DOHH2 (cell line): Measurements from ENCODE around the gene ROGDI.

Experiments
- EZH2phosphoT487 ChIP-seq: fragments of 200-600 bp; sonication (generic); IDR thresholded peaks from 2 replicates; pipeline ENCODE4 v1.6.1; 2017; ENCODE audit warnings: borderline replicate concordance, mild to moderate bottlenecking, antibody characterized with exemption, low read length, moderate library complexity, mixed read lengths
- TF ChIP-seq, protein P1 (sequence below): fragments of 200-600 bp; sonication (generic); IDR thresholded peaks from one replicate; pipeline ENCODE4 v1.5.1; 2014; ENCODE audit warnings: antibody characterized with exemption, mild to moderate bottlenecking, low read depth, low read length; ENCODE audit not compliant: poor library complexity, severe bottlenecking

GRCh38 chr16:4799171-4799855 lies 3.1 kb downstream of the ROGDI start:
- TF ChIP-seq, protein P1, sequence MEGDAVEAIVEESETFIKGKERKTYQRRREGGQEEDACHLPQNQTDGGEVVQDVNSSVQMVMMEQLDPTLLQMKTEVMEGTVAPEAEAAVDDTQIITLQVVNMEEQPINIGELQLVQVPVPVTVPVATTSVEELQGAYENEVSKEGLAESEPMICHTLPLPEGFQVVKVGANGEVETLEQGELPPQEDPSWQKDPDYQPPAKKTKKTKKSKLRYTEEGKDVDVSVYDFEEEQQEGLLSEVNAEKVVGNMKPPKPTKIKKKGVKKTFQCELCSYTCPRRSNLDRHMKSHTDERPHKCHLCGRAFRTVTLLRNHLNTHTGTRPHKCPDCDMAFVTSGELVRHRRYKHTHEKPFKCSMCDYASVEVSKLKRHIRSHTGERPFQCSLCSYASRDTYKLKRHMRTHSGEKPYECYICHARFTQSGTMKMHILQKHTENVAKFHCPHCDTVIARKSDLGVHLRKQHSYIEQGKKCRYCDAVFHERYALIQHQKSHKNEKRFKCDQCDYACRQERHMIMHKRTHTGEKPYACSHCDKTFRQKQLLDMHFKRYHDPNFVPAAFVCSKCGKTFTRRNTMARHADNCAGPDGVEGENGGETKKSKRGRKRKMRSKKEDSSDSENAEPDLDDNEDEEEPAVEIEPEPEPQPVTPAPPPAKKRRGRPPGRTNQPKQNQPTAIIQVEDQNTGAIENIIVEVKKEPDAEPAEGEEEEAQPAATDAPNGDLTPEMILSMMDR: no peak
- no peak for TF ChIP-seq EZH2phosphoT487
